Measurements from ENCODE around the gene PPM1D. TPM values are rescaled to one million over a fixed set of nuclear protein-coding genes. Genes with fewer than 3 reads are reported as not detected.
A peak's percentile ranks its signal among the peaks of the same experiment; 100 is the strongest.
"Not testable (repeated sequence)": the region's sequence is repeated elsewhere in the genome, so short reads cannot be mapped to it uniquely, and the experiment has no call there.

The PPM1D gene
- total and polyA plus RNA-seq, 10 donors, result 2.7 to 19.8 (median 16.1) TPM

- intact Hi-C loops (cut with DNase I; ENCODE audit: low total_unique reads), result no loop called here
- Histone ChIP-seq H3K36me3 (peaks cover 0 to 12% (median 2%) of the 10 kb centered on the region in 6 donors), H3K27ac (no peak overlapping the region), H3K4me1 (peaks cover 0 to 69% (median 22%) of the 10 kb centered on the region in 6 donors), H3K9me3 (no peaks in the 10 kb centered on the region), H3K4me3 (no peak overlapping the region), H3K27me3 (replicated peaks in 1 of 7) (no peaks in the 10 kb centered on the region)
- 74 to 91% (median 86%) methylated on average over 2 of the region's 2 CpGs for WGBS, 5 donors
- DNase-seq, result no peak
- no peak for TF ChIP-seq POLR2AphosphoS5 (IDR thresholded peaks at IDR 0.05)
- TF ChIP-seq POLR2A (IDR thresholded peaks at IDR 0.05), result no peak
- TF ChIP-seq, protein P1, sequence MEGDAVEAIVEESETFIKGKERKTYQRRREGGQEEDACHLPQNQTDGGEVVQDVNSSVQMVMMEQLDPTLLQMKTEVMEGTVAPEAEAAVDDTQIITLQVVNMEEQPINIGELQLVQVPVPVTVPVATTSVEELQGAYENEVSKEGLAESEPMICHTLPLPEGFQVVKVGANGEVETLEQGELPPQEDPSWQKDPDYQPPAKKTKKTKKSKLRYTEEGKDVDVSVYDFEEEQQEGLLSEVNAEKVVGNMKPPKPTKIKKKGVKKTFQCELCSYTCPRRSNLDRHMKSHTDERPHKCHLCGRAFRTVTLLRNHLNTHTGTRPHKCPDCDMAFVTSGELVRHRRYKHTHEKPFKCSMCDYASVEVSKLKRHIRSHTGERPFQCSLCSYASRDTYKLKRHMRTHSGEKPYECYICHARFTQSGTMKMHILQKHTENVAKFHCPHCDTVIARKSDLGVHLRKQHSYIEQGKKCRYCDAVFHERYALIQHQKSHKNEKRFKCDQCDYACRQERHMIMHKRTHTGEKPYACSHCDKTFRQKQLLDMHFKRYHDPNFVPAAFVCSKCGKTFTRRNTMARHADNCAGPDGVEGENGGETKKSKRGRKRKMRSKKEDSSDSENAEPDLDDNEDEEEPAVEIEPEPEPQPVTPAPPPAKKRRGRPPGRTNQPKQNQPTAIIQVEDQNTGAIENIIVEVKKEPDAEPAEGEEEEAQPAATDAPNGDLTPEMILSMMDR (IDR thresholded peaks at IDR 0.05 in 8 of 11, conservative IDR thresholded peaks at IDR 0.05 in 3 of 11), result no peak
Measured at GRCh38 chr17:60610473-60610872, 10.5 kb downstream of the PPM1D start.

GRCh38 chr17:60611321-60611720 is 11.3 kb downstream of the PPM1D start:
- H3K27ac ChIP-seq; H3K4me3 ChIP-seq; H3K9me3 ChIP-seq; H3K27me3 ChIP-seq (replicated peaks in 1 of 7); intact Hi-C loops (cut with DNase I; ENCODE audit: low total_unique reads); DNase-seq: not testable (repeated sequence)
- peaks cover 0 to 69% (median 18%) of the 10 kb centered on the region in 6 donors for H3K4me1 ChIP-seq
- H3K36me3 ChIP-seq, result peaks cover 0 to 12% (median 2%) of the 10 kb centered on the region in 6 donors
- WGBS, 5 donors, result 90 to 95% (median 91%) methylated on average over 5 of the region's 5 CpGs

DNA sequence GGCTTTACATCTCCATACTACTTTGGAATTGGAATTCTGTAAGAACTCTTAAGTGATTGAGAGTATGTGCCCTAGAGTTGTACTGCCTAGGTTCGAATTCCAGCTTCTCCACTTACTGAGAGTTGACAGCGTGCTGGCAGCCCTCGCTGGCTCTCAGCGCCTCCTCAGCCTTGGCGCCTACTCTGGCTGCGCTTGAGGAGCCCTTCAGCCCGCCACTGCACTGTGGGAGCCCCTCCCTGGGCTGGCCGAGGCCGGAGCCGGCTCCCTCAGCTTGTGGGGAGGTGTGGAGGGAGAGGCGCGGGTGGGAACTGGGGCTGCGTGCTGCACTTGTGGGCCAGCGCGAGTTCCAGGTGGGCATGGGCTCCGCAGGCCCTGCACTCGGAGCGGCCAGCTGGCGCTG is 13.3 kb downstream of the PPM1D start:
- DNase-seq, result no peak
- H3K4me3 ChIP-seq, result no peak overlapping the region
- TF ChIP-seq POLR2A (IDR thresholded peaks at IDR 0.05) (no peak), POLR2AphosphoS5 (IDR thresholded peaks at IDR 0.05) (no peak)
- no peaks in the 10 kb centered on the region for H3K27me3 ChIP-seq (replicated peaks in 1 of 7)
- H3K36me3 ChIP-seq, result peaks cover 0 to 21% (median 2%) of the 10 kb centered on the region in 6 donors
- no peak overlapping the region for H3K27ac ChIP-seq
- no peaks in the 10 kb centered on the region for H3K9me3 ChIP-seq
- intact Hi-C loops (cut with DNase I; ENCODE audit: low total_unique reads), result no loop called here
- H3K4me1 ChIP-seq, result peaks cover 0 to 60% (median 18%) of the 10 kb centered on the region in 6 donors
- 92 to 98% (median 96%) methylated on average over 5 to 19 of the region's 19 CpGs for WGBS, 5 donors

DNA sequence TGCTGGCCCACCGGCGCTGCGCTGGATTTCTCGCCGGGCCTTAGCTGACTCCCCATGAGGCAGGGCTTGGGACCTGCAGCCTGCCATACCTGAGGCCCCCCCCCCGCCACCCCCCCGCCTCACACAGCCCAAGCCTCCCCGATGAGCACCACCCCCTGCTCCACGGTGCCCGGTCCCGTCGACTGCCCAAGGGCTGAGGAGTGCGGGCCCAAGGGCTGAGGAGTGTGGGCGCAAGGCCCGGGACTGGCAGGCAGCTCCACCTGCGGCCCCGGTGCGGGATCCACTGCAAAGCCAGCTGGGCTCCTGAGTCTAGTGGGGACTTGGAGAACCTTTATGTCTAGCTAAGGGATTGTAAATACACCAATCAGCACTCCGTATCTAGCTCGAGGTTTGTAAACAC is 13.8 kb downstream of the PPM1D start:
- H3K36me3 ChIP-seq, result peaks cover 0 to 21% (median 2%) of the 10 kb centered on the region in 6 donors
- intact Hi-C loops (cut with DNase I; ENCODE audit: low total_unique reads); DNase-seq; H3K27me3 ChIP-seq (replicated peaks in 1 of 7); H3K9me3 ChIP-seq; H3K27ac ChIP-seq; H3K4me3 ChIP-seq: not testable (repeated sequence)
- 94 to 98% (median 94%) methylated on average over 14 to 20 of the region's 20 CpGs for WGBS, 5 donors
- peaks cover 0 to 64% (median 20%) of the 10 kb centered on the region in 6 donors for H3K4me1 ChIP-seq

GRCh38 chr17:60614247-60614646 is 14.3 kb downstream of the PPM1D start:
- DNase-seq; H3K27ac ChIP-seq; H3K4me3 ChIP-seq; intact Hi-C loops (cut with DNase I; ENCODE audit: low total_unique reads); H3K9me3 ChIP-seq; H3K27me3 ChIP-seq (replicated peaks in 1 of 7): not testable (repeated sequence)
- 81 to 94% (median 85%) methylated on average over 3 of the region's 3 CpGs for WGBS, 5 donors
- Histone ChIP-seq H3K4me1 (peaks cover 0 to 64% (median 24%) of the 10 kb centered on the region in 6 donors), H3K36me3 (peaks cover 0 to 21% (median 2%) of the 10 kb centered on the region in 6 donors)

DNA sequence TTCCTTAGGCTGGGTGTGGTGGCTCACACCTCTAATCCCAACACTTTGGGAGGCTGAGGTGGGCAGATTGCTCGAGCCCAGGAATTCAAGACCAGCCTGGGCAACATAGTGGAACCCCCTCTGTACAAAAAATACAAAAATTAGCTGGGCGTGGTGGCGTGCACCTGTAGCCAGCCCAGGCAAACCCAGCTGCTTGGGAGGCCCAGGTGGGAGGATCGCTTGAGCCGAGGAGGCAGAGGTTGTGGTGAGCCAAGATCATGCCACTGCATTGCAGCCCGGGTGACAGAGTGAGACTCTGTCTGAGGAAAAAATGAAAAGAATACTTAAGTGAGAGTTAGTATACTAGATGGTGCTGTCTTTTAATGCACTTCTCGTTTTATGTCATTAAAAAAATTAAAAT is 15.1 kb downstream of the PPM1D start:
- Histone ChIP-seq H3K4me1 (peaks cover 0 to 61% (median 22%) of the 10 kb centered on the region in 6 donors), H3K9me3 (no peaks in the 10 kb centered on the region), H3K36me3 (peaks cover 0 to 21% (median 2%) of the 10 kb centered on the region in 6 donors), H3K27me3 (replicated peaks in 1 of 7) (no peaks in the 10 kb centered on the region), H3K27ac (no peak overlapping the region), H3K4me3 (no peak overlapping the region)
- WGBS, 5 donors, result 82 to 91% (median 89%) methylated on average over 7 of the region's 7 CpGs
- intact Hi-C loops (cut with DNase I; ENCODE audit: low total_unique reads), result no loop called here
- peak in 1 of 3 donors; percentile 13 for TF ChIP-seq POLR2AphosphoS5 (IDR thresholded peaks at IDR 0.05)
- TF ChIP-seq, protein P1 (IDR thresholded peaks at IDR 0.05 in 8 of 11, conservative IDR thresholded peaks at IDR 0.05 in 3 of 11), result no peak
- no peak for DNase-seq
